ENCODE data around the gene LILRA1. TPM values are rescaled to one million over a fixed set of nuclear protein-coding genes. Genes with fewer than 3 reads are reported as not detected.

The LILRA1 gene
- not detected in 2 replicates for total RNA-seq

DNA sequence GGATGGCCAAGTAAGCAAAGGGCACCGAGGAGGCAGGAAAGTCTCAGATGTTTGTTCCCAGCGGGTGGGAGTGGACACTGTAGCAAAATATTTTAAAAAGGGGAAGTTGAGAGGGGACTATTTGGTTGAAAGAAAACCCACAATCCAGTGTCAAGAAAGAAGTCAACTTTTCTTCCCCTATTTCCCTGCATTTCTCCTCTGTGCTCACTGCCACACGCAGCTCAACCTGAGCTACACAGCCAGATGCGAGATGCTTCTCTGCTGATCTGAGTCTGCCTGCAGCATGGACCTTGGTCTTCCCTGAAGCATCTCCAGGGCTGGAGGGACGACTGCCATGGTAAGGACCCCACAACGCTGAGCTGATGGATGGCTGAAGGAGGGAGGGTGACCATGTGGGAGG lies at the start of gene LILRA1:
Gene LILRA1, plus strand, starts transcription at position 188 of the 400 bp plus-strand sequence. CDS start 613 bp downstream, outside the sequence.

DNA sequence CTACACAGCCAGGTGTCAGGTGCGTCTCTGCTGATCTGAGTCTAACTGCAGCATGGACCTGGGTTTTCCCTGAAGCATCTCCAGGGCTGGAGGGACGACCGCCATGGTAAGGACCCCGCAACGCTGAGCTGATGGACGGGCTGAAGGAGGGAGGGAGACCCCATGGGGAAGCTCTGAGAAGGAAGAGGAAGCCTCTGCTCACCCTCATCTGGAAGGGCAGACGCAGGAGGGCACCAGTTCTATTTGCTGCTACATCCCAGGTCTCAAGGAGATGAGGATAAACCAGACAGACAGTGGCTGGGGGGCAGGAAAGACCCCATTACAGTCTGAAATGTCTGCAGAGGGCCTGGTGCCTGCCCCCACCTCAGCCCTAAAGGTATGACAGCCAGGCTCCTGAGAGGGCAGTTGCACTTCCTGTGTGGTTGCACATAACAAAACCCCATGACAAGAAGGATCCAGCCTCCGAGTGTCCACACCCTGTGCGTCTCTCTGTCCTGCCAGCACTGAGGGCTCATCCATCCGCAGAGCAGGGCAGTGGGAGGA lies 20.0 kb upstream of the LILRA1 start, which contains the start of gene LILRA2:
Gene LILRA2, plus strand, starts transcription at position 461 of the 543 bp plus-strand sequence. CDS start 89 bp downstream, outside the sequence.

DNA sequence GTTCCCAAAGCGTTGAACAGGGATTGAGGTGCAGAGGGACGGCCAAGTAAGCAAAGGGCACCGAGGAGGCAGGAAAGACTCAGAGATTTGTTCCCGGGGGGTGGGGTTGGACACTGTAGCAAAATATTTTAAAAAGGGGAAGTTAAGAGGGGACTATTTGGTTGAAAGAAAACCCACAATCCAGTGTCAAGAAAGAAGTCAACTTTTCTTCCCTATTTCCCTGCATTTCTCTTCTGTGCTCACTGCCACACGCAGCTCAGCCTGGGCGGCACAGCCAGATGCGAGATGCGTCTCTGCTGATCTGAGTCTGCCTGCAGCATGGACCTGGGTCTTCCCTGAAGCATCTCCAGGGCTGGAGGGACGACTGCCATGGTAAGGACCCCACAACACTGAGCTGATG lies 36.8 kb downstream of the LILRA1 start, which contains the start of gene LILRB1:
Gene LILRB1, plus strand, starts transcription at position 223 of the 400 bp plus-strand sequence. CDS start 590 bp downstream, outside the sequence.

Small RNAs within 50 kb of the gene (small RNA-seq; reads per million reads assigned to genes)
- not detected for gene AC245036.2 (ENCODE audit: low replicate concordance)
- gene AC245036.3 (ENCODE audit: low replicate concordance) = not detected
- gene MIR8061 (ENCODE audit: low replicate concordance) = not detected

Other genes starting within 250 kb of the LILRA1 start
- not detected in 2 replicates for gene LAIR1, start 228.7 kb upstream of the LILRA1 start, total RNA-seq
- not detected in 2 replicates for gene TTYH1, start 178.2 kb upstream of the LILRA1 start, total RNA-seq
- 56.7 and 85.0 TPM in 2 replicates for gene LENG8, start 144.4 kb upstream of the LILRA1 start, total RNA-seq
- 5.4 and 6.1 TPM in 2 replicates for gene LENG9, start 129.9 kb upstream of the LILRA1 start, total RNA-seq
- gene CDC42EP5, start 120.3 kb upstream of the LILRA1 start, total RNA-seq = 8.5 and 9.4 TPM in 2 replicates
- not detected in 2 replicates for gene LAIR2, start 90.8 kb upstream of the LILRA1 start, total RNA-seq
- gene LILRA2, start 19.8 kb upstream of the LILRA1 start, total RNA-seq = not detected in 2 replicates
- gene LILRB1, start 36.9 kb downstream of the LILRA1 start, total RNA-seq = not detected in 2 replicates
- gene LILRB4, start 69.4 kb downstream of the LILRA1 start, total RNA-seq = 0.14 TPM in 1 of 2 replicates, not detected in the other
- gene KIR3DL3, start 130.8 kb downstream of the LILRA1 start, total RNA-seq = not detected in 2 replicates
- not detected in 2 replicates for gene KIR2DL3, start 144.9 kb downstream of the LILRA1 start, total RNA-seq
- gene KIR2DL1, start 176.2 kb downstream of the LILRA1 start, total RNA-seq = not detected in 2 replicates
- gene KIR2DL4, start 210.0 kb downstream of the LILRA1 start, total RNA-seq = not detected in 2 replicates
- not detected in 2 replicates for gene KIR3DL1, start 222.8 kb downstream of the LILRA1 start, total RNA-seq
- not detected in 2 replicates for gene KIR2DS4, start 239.0 kb downstream of the LILRA1 start, total RNA-seq

Data from placental pericyte (primary cell).